IMR-90 (cell line): ENCODE data around the gene RBPJL. TPM values are rescaled to one million over a fixed set of nuclear protein-coding genes. Genes with fewer than 3 reads are reported as not detected.

ENCODE experiments used
- ATAC-seq: fragments of 200-7000 bp; cut with Tn5 transposase; 2 replicates; pipeline ENCODE4 v1.9.1; 2020; ENCODE audit warnings: low read depth, mild to moderate bottlenecking, moderate library complexity
- BruUV-seq: library from RNA; stranded (reverse); fragments of 400-500 nt; replicated peaks from 2 replicates; lab custom pipeline; 2021; lab: Mats Ljungman, UMichigan
- CTCF ChIA-PET: fragments of 300-600 bp; formaldehyde crosslinking; extraction: SDS; loops from one replicate; lab custom pipeline; 2021; ENCODE audit warnings: antibody characterized with exemption; lab: Yijun Ruan, JAX
- POLR2A ChIA-PET: fragments of 300-600 bp; sonication (Branson Sonifier 250); formaldehyde crosslinking; loops from one replicate; lab custom pipeline; 2022; ENCODE audit warnings: antibody characterized with exemption; ENCODE audit not compliant: unreplicated experiment; lab: Charles Lee
- DNase-seq: peaks from one replicate; pipeline ENCODE4 v3.0.0; 2013
- H2AFZ ChIP-seq: replicated peaks from 2 replicates; pipeline ENCODE3; 2013; ENCODE audit warnings: low read length, mild to moderate bottlenecking; ENCODE audit not compliant: poor library complexity
- H2AK5ac ChIP-seq: 2 replicates; pipeline ENCODE4 v1.6.1; 2013; ENCODE audit warnings: low read depth, low read length, inconsistent platforms
- H2AK9ac ChIP-seq: replicated peaks from 2 replicates; pipeline ENCODE3; 2013; ENCODE audit warnings: mild to moderate bottlenecking, low read depth, low read length, moderate library complexity; ENCODE audit not compliant: poor library complexity
- H2BK120ac ChIP-seq: 2 replicates; pipeline ENCODE4 v1.6.1; 2013; ENCODE audit warnings: low read depth, low read length, inconsistent platforms
- H2BK15ac ChIP-seq: 3 replicates; pipeline ENCODE4 v1.6.1; 2013; ENCODE audit warnings: low read depth, low read length, inconsistent platforms
- H2BK20ac ChIP-seq: 2 replicates; pipeline ENCODE4 v1.6.1; 2013; ENCODE audit warnings: low read depth, mild to moderate bottlenecking, inconsistent platforms, low read length, moderate library complexity
- H2BK5ac ChIP-seq: 2 replicates; pipeline ENCODE4 v1.6.1; 2013; ENCODE audit warnings: mild to moderate bottlenecking, low read depth, low read length, inconsistent platforms; ENCODE audit not compliant: poor library complexity, severe bottlenecking
- H3K14ac ChIP-seq: replicated peaks from 2 replicates; pipeline ENCODE4 v1.6.1; 2013; ENCODE audit warnings: low read depth, low read length, inconsistent platforms
- H3K18ac ChIP-seq: 2 replicates; pipeline ENCODE4 v1.6.1; 2013; ENCODE audit warnings: low read depth, low read length, control low read depth
- H3K23ac ChIP-seq: 2 replicates; pipeline ENCODE4 v1.6.1; 2013; ENCODE audit warnings: low read depth, low read length, inconsistent platforms
- H3K27ac ChIP-seq: 2 replicates; pipeline ENCODE4 v1.5.1; 2013; ENCODE audit warnings: mild to moderate bottlenecking, control low read depth, low read length; ENCODE audit not compliant: insufficient read depth
- H3K27me3 ChIP-seq: 2 replicates; pipeline ENCODE4 v1.6.1; 2013; ENCODE audit warnings: low read length; ENCODE audit not compliant: control insufficient read depth, insufficient read depth
- H3K36me3 ChIP-seq: 2 replicates; pipeline ENCODE4 v1.6.1; 2013; ENCODE audit warnings: low read length, mixed read lengths; ENCODE audit not compliant: control insufficient read depth, insufficient read depth
- H3K4ac ChIP-seq: 2 replicates; pipeline ENCODE4 v1.6.1; 2013; ENCODE audit warnings: low read depth, low read length, inconsistent platforms
- H3K4me1 ChIP-seq: 2 replicates; pipeline ENCODE4 v1.6.1; 2013; ENCODE audit warnings: low read length, mixed read lengths; ENCODE audit not compliant: control insufficient read depth, insufficient read depth
- H3K4me2 ChIP-seq: 2 replicates; pipeline ENCODE4 v1.6.1; 2013; ENCODE audit warnings: low read depth, mild to moderate bottlenecking, control low read depth, low read length, moderate library complexity
- H3K4me3 ChIP-seq: 2 replicates; pipeline ENCODE4 v1.5.1; 2013; ENCODE audit warnings: low read depth, mild to moderate bottlenecking, control low read depth, low read length, moderate library complexity; ENCODE audit not compliant: insufficient read depth
- H3K56ac ChIP-seq: 2 replicates; pipeline ENCODE4 v1.6.1; 2013; ENCODE audit warnings: low read length, inconsistent platforms; ENCODE audit not compliant: insufficient read depth; ENCODE audit errors: extremely low read depth
- H3K79me1 ChIP-seq, 2 experiments: 2 replicates each; pipeline ENCODE4 v1.6.1; 2013; ENCODE audit warnings: low read length in 2 of 2, inconsistent platforms in 1 of 2, low read depth in 1 of 2
- H3K9ac ChIP-seq: 2 replicates; pipeline ENCODE4 v1.6.1; 2013; ENCODE audit warnings: low read depth, low read length, control low read depth
- H3K9me1 ChIP-seq: 2 replicates; pipeline ENCODE4 v1.6.1; 2013; ENCODE audit warnings: low read length, inconsistent platforms; ENCODE audit not compliant: insufficient read depth
- H3K9me3 ChIP-seq: 2 replicates; pipeline ENCODE4 v1.6.1; 2013; ENCODE audit warnings: low read length; ENCODE audit not compliant: control insufficient read depth, insufficient read depth
- H4K20me1 ChIP-seq: 2 replicates; pipeline ENCODE4 v1.6.1; 2013; ENCODE audit warnings: low read length, inconsistent platforms; ENCODE audit not compliant: insufficient read depth
- H4K5ac ChIP-seq: 2 replicates; pipeline ENCODE4 v1.6.1; 2013; ENCODE audit warnings: mild to moderate bottlenecking, low read depth, low read length, control low read depth
- H4K8ac ChIP-seq, 2 experiments: 2 replicates each; pipeline ENCODE4 v1.6.1; 2013; ENCODE audit warnings: low read depth in 2 of 2, low read length in 2 of 2, control low read depth in 1 of 2, inconsistent platforms in 1 of 2
- H4K91ac ChIP-seq: 2 replicates; pipeline ENCODE4 v1.6.1; 2013; ENCODE audit warnings: low read depth, low read length, inconsistent platforms; ENCODE audit not compliant: insufficient read depth
- BHLHE40 ChIP-seq: fragments of 150-350 bp; IDR thresholded peaks from 2 replicates; pipeline ENCODE4 v1.6.1; 2016; ENCODE audit warnings: mild to moderate bottlenecking, low read depth, low read length
- CEBPB ChIP-seq: IDR thresholded peaks from 2 replicates; pipeline ENCODE4 v1.6.1; 2012; ENCODE audit warnings: low read depth, low read length, improper control_type of control experiment
- CHD1 ChIP-seq: IDR thresholded peaks from 2 replicates; pipeline ENCODE4 v1.6.1; 2012; ENCODE audit warnings: low read depth, low read length, improper control_type of control experiment
- CTCF ChIP-seq: conservative IDR thresholded peaks from 2 replicates; pipeline ENCODE4 v1.5.1; 2012; ENCODE audit warnings: mild to moderate bottlenecking, low read depth, low read length, improper control_type of control experiment
- FOS ChIP-seq: fragments of 150-350 bp; IDR thresholded peaks from 2 replicates; pipeline ENCODE4 v1.6.1; 2016; ENCODE audit warnings: low read depth, low read length
- MAFK ChIP-seq: IDR thresholded peaks from 2 replicates; pipeline ENCODE4 v1.6.1; 2012; ENCODE audit warnings: low read depth, low read length, improper control_type of control experiment
- MAZ ChIP-seq: IDR thresholded peaks from 2 replicates; pipeline ENCODE4 v1.6.1; 2012; ENCODE audit warnings: low read depth, mild to moderate bottlenecking, low read length, improper control_type of control experiment, moderate library complexity, borderline replicate concordance
- MXI1 ChIP-seq: IDR thresholded peaks from 2 replicates; pipeline ENCODE4 v1.6.1; 2012; ENCODE audit warnings: low read depth, mild to moderate bottlenecking, low read length, moderate library complexity, borderline replicate concordance
- NFE2L2 ChIP-seq: fragments of 150-350 bp; IDR thresholded peaks from 2 replicates; pipeline ENCODE4 v1.6.1; 2016; ENCODE audit warnings: low read depth, mild to moderate bottlenecking, low read length
- POLR2A ChIP-seq: IDR thresholded peaks from 2 replicates; pipeline ENCODE4 v1.6.1; 2012; ENCODE audit warnings: mild to moderate bottlenecking, low read depth, low read length
- RAD21 ChIP-seq: IDR thresholded peaks from 2 replicates; pipeline ENCODE4 v1.6.1; 2012; ENCODE audit warnings: low read length, improper control_type of control experiment
- RCOR1 ChIP-seq: IDR thresholded peaks from 2 replicates; pipeline ENCODE4 v1.6.1; 2012; ENCODE audit warnings: mild to moderate bottlenecking, low read length, improper control_type of control experiment; ENCODE audit not compliant: insufficient replicate concordance
- RFX5 ChIP-seq: IDR thresholded peaks from 2 replicates; pipeline ENCODE4 v1.8.0; 2012; ENCODE audit warnings: low read depth, mild to moderate bottlenecking, low read length, moderate library complexity
- SMC3 ChIP-seq: fragments of 150-350 bp; IDR thresholded peaks from 2 replicates; pipeline ENCODE4 v1.6.1; 2016; ENCODE audit warnings: low read depth, mild to moderate bottlenecking, antibody characterized with exemption, low read length, moderate library complexity
- USF2 ChIP-seq: fragments of 150-350 bp; IDR thresholded peaks from 2 replicates; pipeline ENCODE4 v1.6.1; 2017; ENCODE audit warnings: mild to moderate bottlenecking, antibody characterized with exemption, low read length, low read depth
- WGBS, 2 experiments: methylation state at CpG; one replicate each; pipeline versions ENCODE4 v1.1.5 to v1.1.7; 2013; ENCODE audit warnings: missing lambda C conversion rate in 2 of 2; ENCODE audit not compliant: insufficient read length in 1 of 2; ENCODE audit errors: extremely low coverage in 2 of 2; 5-methylcytosine and 5-hydroxymethylcytosine counted together
- dilution Hi-C: fragments of 300-500 bp; cut with HindIII; formaldehyde crosslinking; loops from one replicate; pipeline ENCODE4 v1.14.3; 2018; ENCODE audit warnings: low sequenced_read_pairs; ENCODE audit not compliant: unreplicated experiment
- in situ Hi-C: fragments of 300-500 bp; cut with MboI; formaldehyde crosslinking; loops from 3 replicates; pipeline ENCODE4 v1.14.3; 2019; ENCODE audit warnings: low sequenced_read_pairs, inconsistent platforms, mixed read lengths
- intact Hi-C: fragments of 100-400 bp; cut with micrococcal nuclease; formaldehyde crosslinking; loops from 2 replicates; pipeline ENCODE4 v1.10.0; 2022
- polyA plus RNA-seq, 3 experiments: library from polyadenylated mRNA; depleted of rRNA; stranded (reverse); fragments of >200 nt; gene quantifications; 2 replicates each; pipeline ENCODE4 v1.2.3, GENCODE V29; 2012; ENCODE audit warnings: low replicate concordance in 1 of 3
- total RNA-seq: library from RNA; depleted of rRNA; stranded (reverse); fragments of >200 nt; gene quantifications from 2 replicates; pipeline ENCODE4 v1.2.3, GENCODE V29; 2012
- TF ChIP-seq, protein P1 (sequence below): fragments of 150-350 bp; IDR thresholded peaks from 2 replicates; pipeline ENCODE4 v1.6.1; 2016; ENCODE audit warnings: low read depth, mild to moderate bottlenecking, low read length, moderate library complexity, borderline replicate concordance

RBPJL gene
- total and polyA plus RNA-seq, 2 of the 4 experiments (the other 2 are of a cell fraction) = not detected

DNA sequence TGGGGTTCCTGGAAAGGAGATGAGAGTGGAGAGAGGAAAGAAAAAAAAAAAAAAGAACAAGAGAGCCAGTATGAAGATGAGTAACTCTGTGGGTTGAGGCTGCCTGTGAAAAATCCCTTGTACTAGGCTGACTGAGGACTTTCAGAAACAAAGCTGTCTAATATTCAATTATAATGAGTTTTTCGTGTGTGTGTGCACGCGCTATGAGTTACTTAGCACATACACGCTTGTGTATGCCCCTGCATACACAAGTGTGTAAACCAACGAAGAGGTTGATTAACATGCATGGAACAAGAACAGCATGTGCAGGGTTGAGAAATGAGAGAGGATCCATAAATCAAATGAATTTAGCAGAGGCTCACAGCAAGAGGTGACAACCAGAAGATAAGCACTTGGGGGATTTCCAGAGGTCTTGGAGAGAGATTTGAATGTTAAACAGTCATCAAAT is 4.8 kb upstream of the RBPJL start:
- no TSS peak for BruUV-seq
- dilution Hi-C loops = no loop called here
- DNase-seq (no peak), ATAC-seq (no peak)
- in situ Hi-C loops = no loop called here
- no peak overlapping the region for H3K56ac ChIP-seq
- H3K9ac ChIP-seq = no peak overlapping the region
- H2AK9ac ChIP-seq = no peak overlapping the region
- POLR2A ChIA-PET = interaction anchor here (0.8 kb wide), 1 partner anchor 8 kb away, joined by 3 read pairs; no protein-coding TSS in a partner anchor
- H2AFZ ChIP-seq = no peak overlapping the region
- no peak overlapping the region for H3K4ac ChIP-seq
- H4K5ac ChIP-seq = no peak overlapping the region
- H3K27ac ChIP-seq = no peak overlapping the region
- CTCF ChIA-PET = interaction anchor here (1.2 to 2.7 kb wide), 2 partner anchors 7 to 10 kb away, joined by 3 to 11 read pairs; no protein-coding TSS in a partner anchor
- no peak overlapping the region for H2BK120ac ChIP-seq
- H3K4me1 ChIP-seq = peaks cover 2% of the 10 kb centered on the region; the same call in 1 of the 2 replicates
- H3K9me3 ChIP-seq = no peaks in the 10 kb centered on the region
- TF ChIP-seq CTCF (no peak), MXI1 (no peak), NFE2L2 (no peak), FOS (no peak), SMC3 (no peak), RAD21 (no peak), MAZ (no peak), BHLHE40 (no peak), RFX5 (no peak), MAFK (no peak), RCOR1 (no peak), CHD1 (no peak), POLR2A (no peak), USF2 (no peak), CEBPB (no peak)
- TF ChIP-seq, protein P1, sequence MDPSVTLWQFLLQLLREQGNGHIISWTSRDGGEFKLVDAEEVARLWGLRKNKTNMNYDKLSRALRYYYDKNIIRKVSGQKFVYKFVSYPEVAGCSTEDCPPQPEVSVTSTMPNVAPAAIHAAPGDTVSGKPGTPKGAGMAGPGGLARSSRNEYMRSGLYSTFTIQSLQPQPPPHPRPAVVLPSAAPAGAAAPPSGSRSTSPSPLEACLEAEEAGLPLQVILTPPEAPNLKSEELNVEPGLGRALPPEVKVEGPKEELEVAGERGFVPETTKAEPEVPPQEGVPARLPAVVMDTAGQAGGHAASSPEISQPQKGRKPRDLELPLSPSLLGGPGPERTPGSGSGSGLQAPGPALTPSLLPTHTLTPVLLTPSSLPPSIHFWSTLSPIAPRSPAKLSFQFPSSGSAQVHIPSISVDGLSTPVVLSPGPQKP = no peak
- no peak overlapping the region for H3K4me2 ChIP-seq
- H2AK5ac ChIP-seq = no peak overlapping the region
- H2BK15ac ChIP-seq = no peak overlapping the region
- no peak overlapping the region for H3K23ac ChIP-seq
- no peak overlapping the region for H4K91ac ChIP-seq
- intact Hi-C loops = no loop called here
- no peak overlapping the region for H2BK20ac ChIP-seq
- H3K79me1 ChIP-seq = no peaks in the 10 kb centered on the region
- no CpG with 5 or more reads among the region's 5 CpGs for WGBS, 2 experiments
- no peaks in the 10 kb centered on the region for H4K20me1 ChIP-seq
- peaks cover 35% of the 10 kb centered on the region for H3K27me3 ChIP-seq
- no peak overlapping the region for H3K18ac ChIP-seq
- no peaks in the 10 kb centered on the region for H3K36me3 ChIP-seq
- H3K9me1 ChIP-seq = no peaks in the 10 kb centered on the region
- H3K14ac ChIP-seq = no peak overlapping the region
- no peak overlapping the region for H4K8ac ChIP-seq
- no peak overlapping the region for H3K4me3 ChIP-seq
- no peak overlapping the region for H2BK5ac ChIP-seq
